HCT116 (cell line): ENCODE measurements around the gene GDF2. TPM values are rescaled to one million over a fixed set of nuclear protein-coding genes. Genes with fewer than 3 reads are reported as not detected.

Experiments
- ATAC-seq: fragments of 200-7000 bp; cut with Tn5 transposase; 2 replicates; pipeline ENCODE4 v1.9.1; 2020; ENCODE audit warnings: mild to moderate bottlenecking, moderate library complexity
- Bru-seq: library from RNA; stranded (reverse); fragments of 400-500 nt; gene quantifications from one replicate; lab custom pipeline; 2021; lab: Mats Ljungman, UMichigan
- BruChase-seq, 2 experiments: library from RNA; stranded (reverse); fragments of 400-500 nt; gene quantifications; one replicate each; lab custom pipeline; 2021; lab: Mats Ljungman, UMichigan
- BruUV-seq: library from RNA; stranded (reverse); fragments of 400-500 nt; replicated peaks from 2 replicates; lab custom pipeline; 2021; lab: Mats Ljungman, UMichigan
- CTCF ChIA-PET: fragments of 300-600 bp; sonication (Branson Sonifier 250); formaldehyde crosslinking; loops from one replicate; lab custom pipeline; 2021; ENCODE audit warnings: antibody characterized with exemption; lab: Charles Lee
- POLR2A ChIA-PET: fragments of 300-600, 350-600 bp; sonication (Branson Sonifier 250); formaldehyde crosslinking; loops from one replicate; lab custom pipeline; 2021; ENCODE audit warnings: antibody characterized with exemption; lab: Charles Lee
- RAD21 ChIA-PET, 2 experiments: fragments of 300-600 bp; sonication (Branson Sonifier 250); formaldehyde crosslinking; loops; one replicate each; lab custom pipeline; 2023; ENCODE audit warnings: low total read pairs in 2 of 2; ENCODE audit not compliant: uncharacterized antibody in 2 of 2, unreplicated experiment in 2 of 2, low non-redundant PET in 1 of 2; lab: Charles Lee
- DNase-seq: peaks from one replicate; pipeline ENCODE4 v3.0.0-alpha.2; 2010; ENCODE audit warnings: low read depth, low spot score
- H2AFZ ChIP-seq: fragments of 200-600 bp; shearing (Covaris generic), sonication (generic); 2 replicates; pipeline ENCODE4 v1.6.1; 2017; ENCODE audit warnings: low read depth, mixed run types, mixed read lengths, antibody characterized with exemption, low read length; ENCODE audit not compliant: poor library complexity, severe bottlenecking
- H3K27ac ChIP-seq: 2 replicates; pipeline ENCODE4 v1.5.1; 2012; ENCODE audit warnings: low read depth, low read length
- H3K27me3 ChIP-seq: fragments of 200-600 bp; sonication (generic); 2 replicates; pipeline ENCODE4 v1.6.1; 2016; ENCODE audit warnings: mixed run types, low read length, mixed read lengths; ENCODE audit not compliant: insufficient read depth
- H3K36me3 ChIP-seq, 2 experiments: fragments of 200-500 bp in 1 of 2; fragments of 200-600 bp in 1 of 2; sonication (Bioruptor generic) in 1 of 2; sonication (generic) in 1 of 2; 2 replicates each; pipeline versions ENCODE4 v1.5.1 to v1.6.1; 2014 to 2016; ENCODE audit warnings: low read length in 2 of 2, inconsistent platforms in 1 of 2, mixed read lengths in 1 of 2, mixed run types in 1 of 2; ENCODE audit not compliant: insufficient read depth in 2 of 2, control insufficient read depth in 1 of 2
- H3K4me1 ChIP-seq, 2 experiments: fragments of 200-600 bp in 1 of 2; sonication (generic) in 1 of 2; 2 replicates each; pipeline versions ENCODE4 v1.5.1 to v1.6.1; 2012 to 2017; ENCODE audit warnings: low read length in 2 of 2, inconsistent platforms in 1 of 2, mild to moderate bottlenecking in 1 of 2, mixed read lengths in 1 of 2, mixed run types in 1 of 2, moderate library complexity in 1 of 2; ENCODE audit not compliant: insufficient read depth in 2 of 2, control insufficient read depth in 1 of 2
- H3K4me2 ChIP-seq: fragments of 200-600 bp; sonication (generic); 2 replicates; pipeline ENCODE4 v1.6.1; 2017; ENCODE audit warnings: mixed run types, low read length, mixed read lengths
- H3K4me3 ChIP-seq, 2 experiments: fragments of 200-600 bp in 1 of 2; sonication (generic) in 1 of 2; replicated peaks in 1 of 2; 2 replicates each; pipeline ENCODE4 v1.5.1; 2011 to 2016; ENCODE audit warnings: low read length in 2 of 2, control low read depth in 1 of 2, low read depth in 1 of 2, mild to moderate bottlenecking in 1 of 2, mixed read lengths in 1 of 2, mixed run types in 1 of 2
- H3K79me2 ChIP-seq: fragments of 200-600 bp; sonication (generic); 2 replicates; pipeline ENCODE4 v1.6.1; 2017; ENCODE audit warnings: mild to moderate bottlenecking, mixed run types, low read length, moderate library complexity, mixed read lengths; ENCODE audit not compliant: insufficient read depth
- H3K9ac ChIP-seq: fragments of 200-600 bp; sonication (generic); 2 replicates; pipeline ENCODE4 v1.6.1; 2016; ENCODE audit warnings: low read length, mixed read lengths
- H3K9me2 ChIP-seq: fragments of 200-600 bp; sonication (generic), shearing (Covaris generic); 2 replicates; pipeline ENCODE4 v1.6.1; 2017; ENCODE audit warnings: mixed run types, mild to moderate bottlenecking, moderate library complexity; ENCODE audit not compliant: insufficient read depth
- H3K9me3 ChIP-seq, 2 experiments: fragments of 200-500 bp in 1 of 2; fragments of 200-600 bp in 1 of 2; sonication (Bioruptor generic) in 1 of 2; sonication (generic) in 1 of 2; 2 replicates each; pipeline ENCODE4 v1.6.1; 2014 to 2017; ENCODE audit warnings: low read length in 2 of 2, mixed read lengths in 2 of 2, inconsistent platforms in 1 of 2, low read depth in 1 of 2, mild to moderate bottlenecking in 1 of 2, mixed run types in 1 of 2, moderate library complexity in 1 of 2; ENCODE audit not compliant: control insufficient read depth in 1 of 2, insufficient read depth in 1 of 2
- H4K20me1 ChIP-seq: fragments of 200-600 bp; sonication (generic), shearing (Covaris generic); 2 replicates; pipeline ENCODE4 v1.6.1; 2017; ENCODE audit warnings: mixed run types, mild to moderate bottlenecking, moderate library complexity; ENCODE audit not compliant: insufficient read depth
- ATF3 ChIP-seq: IDR thresholded peaks from 2 replicates; pipeline ENCODE4 v1.6.1; 2012
- CBX3 ChIP-seq: IDR thresholded peaks from 2 replicates; pipeline ENCODE4 v1.6.1; 2012; ENCODE audit warnings: low read depth
- CTCF ChIP-seq, 3 experiments: fragments of 200-600 bp in 1 of 3; sonication (generic) in 1 of 3; IDR thresholded peaks in 2 of 3; conservative IDR thresholded peaks in 1 of 3; 2 replicates each; pipeline ENCODE4 v1.5.1; 2012 to 2017; ENCODE audit warnings: low read depth in 2 of 3, low read length in 2 of 3, antibody characterized with exemption in 1 of 3, borderline replicate concordance in 1 of 3, control low read depth in 1 of 3, mild to moderate bottlenecking in 1 of 3, mixed read lengths in 1 of 3, mixed run types in 1 of 3, moderate library complexity in 1 of 3; ENCODE audit not compliant: insufficient read depth in 1 of 3
- ELF1 ChIP-seq: IDR thresholded peaks from 2 replicates; pipeline ENCODE4 v1.6.1; 2012; ENCODE audit warnings: low read depth, borderline replicate concordance
- POLR2A ChIP-seq: IDR thresholded peaks from 2 replicates; pipeline ENCODE4 v1.7.0; 2011; ENCODE audit warnings: borderline replicate concordance; ENCODE audit not compliant: insufficient read depth, insufficient read length; ENCODE audit errors: extremely low read depth
- RAD21 ChIP-seq: IDR thresholded peaks from 2 replicates; pipeline ENCODE4 v1.6.1; 2012; ENCODE audit warnings: low read depth, mild to moderate bottlenecking
- SRF ChIP-seq: IDR thresholded peaks from 2 replicates; pipeline ENCODE4 v1.6.1; 2012; ENCODE audit warnings: low read depth
- YY1 ChIP-seq: IDR thresholded peaks from 2 replicates; pipeline ENCODE4 v1.6.1; 2011; ENCODE audit warnings: low read length, low read depth, moderate library complexity, mild to moderate bottlenecking; ENCODE audit not compliant: insufficient replicate concordance; ENCODE audit errors: extremely low read depth
- ZNF274 ChIP-seq: fragments of 200-500 bp; sonication (Bioruptor generic); IDR thresholded peaks from 2 replicates; pipeline ENCODE4 v1.6.1; 2014; ENCODE audit warnings: mild to moderate bottlenecking, low read depth, low read length, inconsistent platforms
- intact Hi-C: fragments of 100-400 bp; cut with micrococcal nuclease; formaldehyde crosslinking; loops from 2 replicates; pipeline ENCODE4 v1.10.0; 2022
- long read RNA-seq: library from polyadenylated mRNA; unstranded; transcript quantifications from one replicate; pipeline ENCODE4 v2.0.0, GENCODE V29; 2021; ENCODE audit not compliant: unreplicated experiment
- polyA plus RNA-seq: library from polyadenylated mRNA; unstranded; fragments of >200 nt; gene quantifications from 2 replicates; pipeline ENCODE4 v1.2.1, GENCODE V29; 2012; ENCODE audit warnings: missing spikeins
- total RNA-seq: library from RNA; stranded (reverse); gene quantifications from one replicate; pipeline ENCODE4 v1.2.1, GENCODE V29; 2021; ENCODE audit not compliant: unreplicated experiment
- TF ChIP-seq, protein P1 (sequence below): IDR thresholded peaks from 2 replicates; pipeline ENCODE4 v1.6.1; 2012
- TF ChIP-seq, protein P2 (sequence below): IDR thresholded peaks from 2 replicates; pipeline ENCODE4 v1.6.1; 2012; ENCODE audit warnings: low read depth

GDF2 gene
- not detected for total RNA-seq
- not detected in 2 replicates for polyA plus RNA-seq
- not detected for Bru-seq, nascent RNA
- not detected for BruChase-seq, experiment 1, labeled RNA remaining after a 6-hour chase
- BruChase-seq, experiment 2, labeled RNA remaining after a 2-hour chase = not detected
- long read RNA-seq = 0 reads

DNA sequence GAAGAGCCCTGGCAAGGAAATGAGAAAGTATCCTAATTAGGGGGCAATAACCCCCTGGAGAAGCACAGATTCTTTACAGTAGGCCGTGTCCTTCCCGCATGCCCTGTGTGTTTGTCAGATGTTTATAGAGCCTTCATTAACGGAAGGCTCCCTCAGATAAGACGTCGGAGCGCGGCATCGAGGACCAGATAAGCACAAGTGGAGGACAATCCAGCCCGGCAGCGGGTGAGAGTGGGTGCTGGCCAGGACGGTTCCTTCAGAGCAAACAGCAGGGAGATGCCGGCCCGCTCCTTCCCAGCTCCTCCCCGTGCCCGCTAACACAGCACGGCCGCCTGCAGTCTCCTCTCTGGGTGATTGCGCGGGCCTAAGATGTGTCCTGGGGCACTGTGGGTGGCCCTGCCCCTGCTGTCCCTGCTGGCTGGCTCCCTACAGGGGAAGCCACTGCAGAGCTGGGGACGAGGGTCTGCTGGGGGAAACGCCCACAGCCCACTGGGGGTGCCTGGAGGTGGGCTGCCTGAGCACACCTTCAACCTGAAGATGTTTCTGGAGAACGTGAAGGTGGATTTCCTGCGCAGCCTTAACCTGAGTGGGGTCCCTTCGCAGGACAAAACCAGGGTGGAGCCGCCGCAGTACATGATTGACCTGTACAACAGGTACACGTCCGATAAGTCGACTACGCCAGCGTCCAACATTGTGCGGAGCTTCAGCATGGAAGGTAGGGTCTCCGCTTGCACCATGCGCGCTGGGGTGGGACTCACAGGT lies at the start of gene GDF2:
Gene GDF2 (plus strand): TSS at position 155 of the 762 bp plus-strand sequence. CDS start 215 bp downstream, at position 370.
- H3K9me3 ChIP-seq = no peaks in the 10 kb centered on the region
- H3K9ac ChIP-seq = no peak within 1 kb of the TSS
- ATAC-seq = no peak
- H3K9me2 ChIP-seq = no peaks in the 10 kb centered on the region
- no peaks in the 10 kb centered on the region for H3K27me3 ChIP-seq
- BruUV-seq = no TSS peak
- H3K27ac ChIP-seq = no peak within 1 kb of the TSS
- no peaks in the 10 kb centered on the region for H4K20me1 ChIP-seq
- RAD21 ChIA-PET = no interaction called here
- no peak within 1 kb of the TSS for H3K4me3 ChIP-seq
- no peak within 1 kb of the TSS for H2AFZ ChIP-seq
- H3K4me2 ChIP-seq = no peak within 1 kb of the TSS
- CTCF ChIA-PET = interaction anchor here (2.1 kb wide), 1 partner anchor 18 kb away, joined by 6 read pairs; no protein-coding TSS in a partner anchor
- POLR2A ChIA-PET = no interaction called here
- H3K4me1 ChIP-seq = peaks cover 4 to 13% of the 10 kb centered on the region in 2 experiments; a peak in 2 of 4 replicates
- TF ChIP-seq, protein P1, sequence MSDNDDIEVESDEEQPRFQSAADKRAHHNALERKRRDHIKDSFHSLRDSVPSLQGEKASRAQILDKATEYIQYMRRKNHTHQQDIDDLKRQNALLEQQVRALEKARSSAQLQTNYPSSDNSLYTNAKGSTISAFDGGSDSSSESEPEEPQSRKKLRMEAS = no peak
- TF ChIP-seq, all 23 proteins: peak for 0
- no peak for DNase-seq
- H3K79me2 ChIP-seq = no peaks in the 10 kb centered on the region
- H3K36me3 ChIP-seq = no peaks in the 10 kb centered on the region
- intact Hi-C loops = no loop called here

- Histone ChIP-seq H3K4me3 (no peak overlapping the region), H2AFZ (no peak overlapping the region), H3K27me3 (no peaks in the 10 kb centered on the region), H3K36me3 (no peaks in the 10 kb centered on the region), H3K79me2 (no peaks in the 10 kb centered on the region), H4K20me1 (no peaks in the 10 kb centered on the region), H3K9me2 (no peaks in the 10 kb centered on the region), H3K4me1 (peaks cover 7 to 11% of the 10 kb centered on the region in 2 experiments; a peak in 3 of 4 replicates), H3K4me2 (no peak overlapping the region), H3K27ac (no peak overlapping the region), H3K9ac (no peak overlapping the region), H3K9me3 (no peaks in the 10 kb centered on the region; a peak in 1 of 4 replicates)
- RAD21 ChIA-PET = no interaction called here
- BruUV-seq = no TSS peak
- DNase-seq = no peak
- ATAC-seq = no peak
- intact Hi-C loops = no loop called here
- CTCF ChIA-PET = no interaction called here
- POLR2A ChIA-PET = no interaction called here
- no peak for TF ChIP-seq ELF1
- TF ChIP-seq CTCF (IDR thresholded peaks at IDR 0.05 in 2 of 3, conservative IDR thresholded peaks at IDR 0.05 in 1 of 3; ENCODE audit: borderline replicate concordance in 1 of 3, insufficient read depth in 1 of 3, low read depth in 2 of 3, low read length in 2 of 3) = no peak
- no peak for TF ChIP-seq CBX3
- TF ChIP-seq SRF = no peak
- no peak for TF ChIP-seq YY1
- TF ChIP-seq RAD21 = no peak
- no peak for TF ChIP-seq ATF3
- TF ChIP-seq, protein P2, sequence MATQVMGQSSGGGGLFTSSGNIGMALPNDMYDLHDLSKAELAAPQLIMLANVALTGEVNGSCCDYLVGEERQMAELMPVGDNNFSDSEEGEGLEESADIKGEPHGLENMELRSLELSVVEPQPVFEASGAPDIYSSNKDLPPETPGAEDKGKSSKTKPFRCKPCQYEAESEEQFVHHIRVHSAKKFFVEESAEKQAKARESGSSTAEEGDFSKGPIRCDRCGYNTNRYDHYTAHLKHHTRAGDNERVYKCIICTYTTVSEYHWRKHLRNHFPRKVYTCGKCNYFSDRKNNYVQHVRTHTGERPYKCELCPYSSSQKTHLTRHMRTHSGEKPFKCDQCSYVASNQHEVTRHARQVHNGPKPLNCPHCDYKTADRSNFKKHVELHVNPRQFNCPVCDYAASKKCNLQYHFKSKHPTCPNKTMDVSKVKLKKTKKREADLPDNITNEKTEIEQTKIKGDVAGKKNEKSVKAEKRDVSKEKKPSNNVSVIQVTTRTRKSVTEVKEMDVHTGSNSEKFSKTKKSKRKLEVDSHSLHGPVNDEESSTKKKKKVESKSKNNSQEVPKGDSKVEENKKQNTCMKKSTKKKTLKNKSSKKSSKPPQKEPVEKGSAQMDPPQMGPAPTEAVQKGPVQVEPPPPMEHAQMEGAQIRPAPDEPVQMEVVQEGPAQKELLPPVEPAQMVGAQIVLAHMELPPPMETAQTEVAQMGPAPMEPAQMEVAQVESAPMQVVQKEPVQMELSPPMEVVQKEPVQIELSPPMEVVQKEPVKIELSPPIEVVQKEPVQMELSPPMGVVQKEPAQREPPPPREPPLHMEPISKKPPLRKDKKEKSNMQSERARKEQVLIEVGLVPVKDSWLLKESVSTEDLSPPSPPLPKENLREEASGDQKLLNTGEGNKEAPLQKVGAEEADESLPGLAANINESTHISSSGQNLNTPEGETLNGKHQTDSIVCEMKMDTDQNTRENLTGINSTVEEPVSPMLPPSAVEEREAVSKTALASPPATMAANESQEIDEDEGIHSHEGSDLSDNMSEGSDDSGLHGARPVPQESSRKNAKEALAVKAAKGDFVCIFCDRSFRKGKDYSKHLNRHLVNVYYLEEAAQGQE = no peak
- no peak for TF ChIP-seq ZNF274
- no peak for TF ChIP-seq POLR2A
These were observed 46.2 kb upstream of the GDF2 start for GRCh38 chr10:47276071-47276470.
